GM12878 (cell line): ENCODE results near the gene MYO1E. TPM values are rescaled to one million over a fixed set of nuclear protein-coding genes. Genes with fewer than 3 reads are reported as not detected.

Experiments
- ATAC-seq: fragments of 200-7000 bp; cut with Tn5 transposase; 3 replicates; pipeline ENCODE4 v1.9.1; 2020; ENCODE audit warnings: mild to moderate bottlenecking, moderate library complexity
- BruUV-seq: library from RNA; stranded (reverse); fragments of 400-500 nt; replicated peaks from 2 replicates; lab custom pipeline; 2021; lab: Mats Ljungman, UMichigan
- CTCF ChIA-PET: fragments of 300-600 bp; sonication (Branson Sonifier 250); formaldehyde crosslinking; extraction: SDS; loops from one replicate; lab custom pipeline; 2021; ENCODE audit warnings: inconsistent platforms; lab: Yijun Ruan, JAX
- POLR2A ChIA-PET: fragments of 350-600 bp; formaldehyde crosslinking; extraction: SDS; loops from one replicate; lab custom pipeline; 2021; ENCODE audit warnings: inconsistent platforms; lab: Charles Lee
- RAD21 ChIA-PET: fragments of 300-600 bp; sonication (Branson Sonifier 250); formaldehyde crosslinking; loops from one replicate; lab custom pipeline; 2023; ENCODE audit warnings: antibody characterized with exemption; ENCODE audit not compliant: unreplicated experiment; lab: Charles Lee
- SMC1A ChIA-PET: fragments of 300-600 bp; sonication (Branson Sonifier 250); formaldehyde crosslinking; loops from one replicate; lab custom pipeline; 2023; ENCODE audit not compliant: unreplicated experiment, uncharacterized antibody; lab: Charles Lee
- DNase-seq: peaks from one replicate; pipeline ENCODE4 v3.0.0-alpha.2; 2011; ENCODE audit warnings: low read depth, low spot score
- FAIRE-seq: peaks from 3 replicates; lab custom pipeline; 2011; peaks lifted over from hg19 to GRCh38; lab: Jason Lieb, UNC
- H2AFZ ChIP-seq: 2 replicates; pipeline ENCODE4 v1.6.0; 2011; ENCODE audit warnings: low read depth, low read length, control low read depth; ENCODE audit not compliant: control insufficient read depth
- H3K27ac ChIP-seq: 2 replicates; pipeline ENCODE4 v1.5.1; 2011; ENCODE audit warnings: control low read depth; ENCODE audit not compliant: control insufficient read depth, insufficient read depth
- H3K27me3 ChIP-seq, 2 experiments: replicated peaks in 1 of 2; 2 replicates each; pipeline versions ENCODE4 v1.6.0 to v1.6.1; 2011; ENCODE audit warnings: low read length in 1 of 2; ENCODE audit not compliant: control insufficient read depth in 2 of 2, insufficient read depth in 2 of 2
- H3K36me3 ChIP-seq, 2 experiments: 2 replicates each; pipeline ENCODE4 v1.5.1; 2011; ENCODE audit warnings: low read length in 1 of 2; ENCODE audit not compliant: control insufficient read depth in 2 of 2, insufficient read depth in 2 of 2
- H3K4me1 ChIP-seq: 2 replicates; pipeline ENCODE4 v1.6.1; 2011; ENCODE audit warnings: mild to moderate bottlenecking, low read length, moderate library complexity, mixed read lengths; ENCODE audit not compliant: control insufficient read depth, insufficient read depth
- H3K4me2 ChIP-seq: 2 replicates; pipeline ENCODE4 v1.6.0; 2011; ENCODE audit warnings: control low read depth; ENCODE audit not compliant: control insufficient read depth, insufficient read depth
- H3K4me3 ChIP-seq: fragments of 200-600 bp; sonication (generic); 2 replicates; pipeline ENCODE4 v1.5.1; 2016
- H3K79me2 ChIP-seq: 2 replicates; pipeline ENCODE4 v1.6.0; 2011; ENCODE audit warnings: low read length; ENCODE audit not compliant: control insufficient read depth, insufficient read depth
- H3K9ac ChIP-seq: 2 replicates; pipeline ENCODE4 v1.8.0; 2011; ENCODE audit warnings: low read length, control low read depth, mixed read lengths; ENCODE audit not compliant: control insufficient read depth, insufficient read depth
- H3K9me3 ChIP-seq: replicated peaks from 3 replicates; pipeline ENCODE4 v1.5.1; 2011; ENCODE audit warnings: mild to moderate bottlenecking, low read length; ENCODE audit not compliant: control insufficient read depth, insufficient read depth
- H4K20me1 ChIP-seq: 2 replicates; pipeline ENCODE4 v1.6.0; 2011; ENCODE audit not compliant: control insufficient read depth, insufficient read depth
- CBFB ChIP-seq: IDR thresholded peaks from 2 replicates; pipeline ENCODE4 v1.6.1; 2016; ENCODE audit warnings: antibody characterized with exemption, low read depth
- RAD21 ChIP-seq: IDR thresholded peaks from 2 replicates; pipeline ENCODE4 v1.6.1; 2011; ENCODE audit warnings: mild to moderate bottlenecking, low read depth, low read length, moderate library complexity; ENCODE audit not compliant: insufficient read depth
- SMC3 ChIP-seq: IDR thresholded peaks from 2 replicates; pipeline ENCODE4 v1.6.1; 2011; ENCODE audit warnings: low read length, improper control_type of control experiment, borderline replicate concordance
- WGBS: methylation state at CpG from one replicate; pipeline ENCODE4 v1.1.6; 2016; ENCODE audit warnings: low lambda C conversion rate; ENCODE audit not compliant: insufficient replicate concordance, insufficient coverage; ENCODE audit errors: missing lambda C conversion rate; 5-methylcytosine and 5-hydroxymethylcytosine counted together
- in situ Hi-C: fragments of 300-500 bp; cut with MboI; formaldehyde crosslinking; loops from 9 replicates; pipeline ENCODE4 v1.14.3; 2018; ENCODE audit warnings: mixed read lengths
- intact Hi-C: fragments of 100-400 bp; cut with micrococcal nuclease; formaldehyde crosslinking; loops from one replicate; pipeline ENCODE4 v1.14.2; 2022; ENCODE audit not compliant: unreplicated experiment
- polyA plus RNA-seq, 11 experiments: library from polyadenylated mRNA; depleted of rRNA in 4 of 11; unstranded in 6 of 11; stranded (reverse) in 5 of 11; fragments of >200 nt; fragmentation: Nextera tagmentation in 4 of 11; fragmentation: Illumina TruSeq in 1 of 11; extraction: Ambion mirVana in 4 of 11; extraction: Trizol in 1 of 11; gene quantifications; 1 replicate in 1 of 11; 2 replicates in 10 of 11; pipeline versions ENCODE4 v1.2.1 to v1.2.3, GENCODE V29; 2011 to 2016; ENCODE audit warnings: inconsistent platforms in 2 of 11, missing spikeins in 2 of 11, low read depth in 1 of 11
- total RNA-seq, 4 experiments: library from RNA; depleted of rRNA in 3 of 4; stranded (reverse); fragments of >200 nt in 3 of 4; fragmentation: Illumina TruSeq in 1 of 4; extraction: Trizol in 1 of 4; gene quantifications; 2 replicates each; pipeline versions ENCODE4 v1.2.1 to v1.2.3, GENCODE V29; 2013 to 2021
- TF ChIP-seq, protein P1 (sequence below), 3 experiments: IDR thresholded peaks in 2 of 3; conservative IDR thresholded peaks in 1 of 3; 2 replicates each; pipeline ENCODE4 v1.5.1; 2011; ENCODE audit warnings: low read depth in 3 of 3, low read length in 3 of 3, mild to moderate bottlenecking in 3 of 3, control low read depth in 2 of 3, moderate library complexity in 2 of 3, inconsistent platforms in 1 of 3, mixed read lengths in 1 of 3; ENCODE audit not compliant: control insufficient read depth in 2 of 3, insufficient read depth in 1 of 3; ENCODE audit errors: extremely low read depth in 1 of 3

The MYO1E gene
- total and polyA plus RNA-seq, 10 of the 15 experiments (the other 5 are each of a cell fraction or from before 2014, with no cell fraction given) = 10.3 to 266 (median 64.9) TPM

DNA sequence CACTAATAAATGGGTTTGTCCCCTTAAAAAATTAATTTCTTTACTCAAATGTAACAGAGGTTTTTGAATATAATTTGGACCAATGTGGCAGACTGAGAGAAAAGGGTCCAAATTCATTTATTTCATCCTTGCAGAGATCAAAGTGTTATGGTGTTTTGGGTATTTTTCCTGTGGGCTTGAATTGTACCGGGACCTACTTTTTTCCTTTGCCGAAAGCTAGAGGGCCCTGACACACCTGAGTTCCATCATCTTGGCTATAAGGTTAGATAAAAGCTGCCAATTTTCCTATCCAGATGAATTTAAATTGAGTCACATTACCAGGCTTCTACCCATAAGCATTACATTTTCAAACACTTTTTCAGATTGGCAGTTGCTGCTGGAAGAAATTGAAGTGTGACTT is 266.8 kb downstream of the MYO1E start:
- FAIRE-seq (no peak), DNase-seq (no peak)
- 11% methylated on average over 2 of the region's 2 CpGs for WGBS
- intact Hi-C loops = loop anchor here (2.0 kb wide), 2 partner anchors 117 to 127 kb away; no protein-coding TSS in a partner anchor
- Histone ChIP-seq H3K27me3 (no peaks in the 10 kb centered on the region), H3K9ac (peak overlapping the region; percentile 94), H3K27ac (peak overlapping the region; percentile 86; the same call in 1 of the 2 replicates), H4K20me1 (no peaks in the 10 kb centered on the region), H3K79me2 (peaks cover 30% of the 10 kb centered on the region), H3K4me2 (peak overlapping the region; percentile 71), H3K36me3 (peaks cover 0 to 26% of the 10 kb centered on the region in 2 experiments; a peak in 3 of 4 replicates), H3K4me1 (peaks cover 4% of the 10 kb centered on the region; the same call in 1 of the 2 replicates), H2AFZ (peak overlapping the region; percentile 82; the same call in 1 of the 2 replicates), H3K4me3 (peak overlapping the region; percentile 95)
- ChIA-PET CTCF (interaction anchor here (0.6 to 2.5 kb wide), 10 partner anchors 11 to 423 kb away, joined by 3 to 17 read pairs (median 5); no protein-coding TSS in a partner anchor), POLR2A (interaction anchor here (0.6 to 1.0 kb wide), 2 partner anchors 9 to 64 kb away, joined by 5 to 7 read pairs; no protein-coding TSS in a partner anchor), SMC1A (interaction anchor here (1.1 to 2.3 kb wide), 8 partner anchors 10 to 390 kb away, joined by 3 to 11 read pairs (median 4); no protein-coding TSS in a partner anchor), RAD21 (interaction anchor here (1.2 to 2.8 kb wide), 4 partner anchors 27 to 423 kb away, joined by 5 to 10 read pairs (median 6); no protein-coding TSS in a partner anchor)
- in situ Hi-C loops = no loop called here
- TF ChIP-seq CBFB = no peak
- TF ChIP-seq, protein P1, sequence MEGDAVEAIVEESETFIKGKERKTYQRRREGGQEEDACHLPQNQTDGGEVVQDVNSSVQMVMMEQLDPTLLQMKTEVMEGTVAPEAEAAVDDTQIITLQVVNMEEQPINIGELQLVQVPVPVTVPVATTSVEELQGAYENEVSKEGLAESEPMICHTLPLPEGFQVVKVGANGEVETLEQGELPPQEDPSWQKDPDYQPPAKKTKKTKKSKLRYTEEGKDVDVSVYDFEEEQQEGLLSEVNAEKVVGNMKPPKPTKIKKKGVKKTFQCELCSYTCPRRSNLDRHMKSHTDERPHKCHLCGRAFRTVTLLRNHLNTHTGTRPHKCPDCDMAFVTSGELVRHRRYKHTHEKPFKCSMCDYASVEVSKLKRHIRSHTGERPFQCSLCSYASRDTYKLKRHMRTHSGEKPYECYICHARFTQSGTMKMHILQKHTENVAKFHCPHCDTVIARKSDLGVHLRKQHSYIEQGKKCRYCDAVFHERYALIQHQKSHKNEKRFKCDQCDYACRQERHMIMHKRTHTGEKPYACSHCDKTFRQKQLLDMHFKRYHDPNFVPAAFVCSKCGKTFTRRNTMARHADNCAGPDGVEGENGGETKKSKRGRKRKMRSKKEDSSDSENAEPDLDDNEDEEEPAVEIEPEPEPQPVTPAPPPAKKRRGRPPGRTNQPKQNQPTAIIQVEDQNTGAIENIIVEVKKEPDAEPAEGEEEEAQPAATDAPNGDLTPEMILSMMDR (IDR thresholded peaks at IDR 0.05 in 2 of 3, conservative IDR thresholded peaks at IDR 0.05 in 1 of 3; ENCODE audit: control insufficient read depth in 2 of 3, extremely low read depth in 1 of 3, insufficient read depth in 1 of 3, low read depth in 3 of 3, low read length in 3 of 3) = peak in 2 of 3 experiments; percentile 12 to 46; a peak in 2 of 6 replicates
- TF ChIP-seq RAD21 = peak; percentile 31; the same call in 1 of the 2 replicates
- TF ChIP-seq SMC3 = 0 out of 2 replicates have a peak, but pooled peaks have one; percentile 6
- TF ChIP-seq, all 136 proteins: peak for 3
- no peaks in the 10 kb centered on the region for H3K9me3 ChIP-seq
- no peak for ATAC-seq
- TSS peak; percentile 53 for BruUV-seq
